Hematopoietic multipotent progenitor cell (in vitro differentiated cells): Measurements from ENCODE around the gene FGF18. TPM values are rescaled to one million over a fixed set of nuclear protein-coding genes. Genes with fewer than 3 reads are reported as not detected.
A peak's percentile ranks its signal among the peaks of the same experiment; 100 is the strongest.

ENCODE experiments used
- DNase-seq, 3 donors: peaks; one replicate each; pipeline ENCODE4 v3.0.0-alpha.2; 2011 to 2015; ENCODE audit warnings: low read depth in 2 of 3, low spot score in 2 of 3
- total RNA-seq: library from RNA; depleted of rRNA; stranded (reverse); fragments of >200 nt; gene quantifications from one replicate; pipeline ENCODE4 v1.2.3, GENCODE V29; 2012

FGF18 gene
- total RNA-seq, 1 donor: 0.54 TPM

GRCh38 chr5:171436804-171437285, 17.4 kb downstream of the FGF18 start:
- DNase-seq: no peak

- no peak for DNase-seq
Measured at GRCh38 chr5:171437286-171437821, 17.9 kb downstream of the FGF18 start.

- DNase-seq: no peak
Measured at GRCh38 chr5:171438738-171439137, 19.3 kb downstream of the FGF18 start.

GRCh38 chr5:171441246-171441791, 21.9 kb downstream of the FGF18 start:
- DNase-seq: no peak

GRCh38 chr5:171442287-171443042, 23.0 kb downstream of the FGF18 start:
- DNase-seq: no peak

- DNase-seq: no peak
Measured at GRCh38 chr5:171444582-171444981, 25.1 kb downstream of the FGF18 start.

GRCh38 chr5:171445644-171446516, 26.4 kb downstream of the FGF18 start:
- no peak for DNase-seq

- no peak for DNase-seq
Measured at GRCh38 chr5:171447226-171447625, 27.8 kb downstream of the FGF18 start.

GRCh38 chr5:171449426-171449825, 30.0 kb downstream of the FGF18 start:
- no peak for DNase-seq

- DNase-seq: peak in 2 of 3 donors; percentile 67 to 73
Measured at GRCh38 chr5:171450423-171451331, 31.2 kb downstream of the FGF18 start.

GRCh38 chr5:171451421-171451820, 32.0 kb downstream of the FGF18 start:
- DNase-seq: peak in 1 of 3 donors; percentile 24

- DNase-seq: no peak
Measured at GRCh38 chr5:171453056-171453725, 33.7 kb downstream of the FGF18 start.

GRCh38 chr5:171453988-171454387, 34.5 kb downstream of the FGF18 start:
- no peak for DNase-seq

GRCh38 chr5:171454549-171454948, 35.1 kb downstream of the FGF18 start:
- no peak for DNase-seq

GRCh38 chr5:171455522-171455921, 36.1 kb downstream of the FGF18 start:
- DNase-seq: no peak

GRCh38 chr5:171457208-171457981, 37.9 kb downstream of the FGF18 start:
- DNase-seq: no peak

GRCh38 chr5:171459839-171460238, 40.4 kb downstream of the FGF18 start:
- DNase-seq: no peak

GRCh38 chr5:171462136-171462927, 42.9 kb downstream of the FGF18 start:
- DNase-seq: no peak
